K562 (cell line): ENCODE data around the gene SLMAP. TPM values are rescaled to one million over a fixed set of nuclear protein-coding genes. Genes with fewer than 3 reads are reported as not detected.

ENCODE experiments used
- ATF7 ChIP-seq: fragments of 450-650 bp; IDR thresholded peaks from 2 replicates; pipeline ENCODE4 v1.7.1; 2014; ENCODE audit warnings: mild to moderate bottlenecking, moderate library complexity
- BRD4 ChIP-seq: fragments of 200-600 bp; sonication (generic); IDR thresholded peaks from 2 replicates; pipeline ENCODE4 v1.6.1; 2017; ENCODE audit warnings: inconsistent platforms
- ELK1 ChIP-seq: sonication (generic); formaldehyde crosslinking; IDR thresholded peaks from 2 replicates; pipeline ENCODE4 v1.8.1; 2022; ENCODE audit warnings: missing genetic modification reagents
- JUND ChIP-seq, 2 experiments: IDR thresholded peaks; 2 replicates in 1 of 2; 3 replicates in 1 of 2; pipeline ENCODE4 v1.6.1; 2011; ENCODE audit warnings: borderline replicate concordance in 2 of 2, low read depth in 2 of 2, low read length in 2 of 2, improper control_type of control experiment in 1 of 2, missing biosample characterization in 1 of 2, missing genetic modification characterization in 1 of 2, missing genetic modification reagents in 1 of 2
- NFIX ChIP-seq: fragments of 250-450 bp; sonication (Bioruptor Pico); IDR thresholded peaks from 2 replicates; pipeline ENCODE4 v1.4.0; 2020; ENCODE audit warnings: low read depth, mild to moderate bottlenecking, moderate library complexity
- RBM14 ChIP-seq: fragments of 200-400 bp; formaldehyde crosslinking; IDR thresholded peaks from 2 replicates; pipeline ENCODE4 v1.6.1; 2018; ENCODE audit warnings: low read depth, mild to moderate bottlenecking, low read length, moderate library complexity, borderline replicate concordance; ENCODE audit not compliant: insufficient read depth
- SETDB1 ChIP-seq: IDR thresholded peaks from one replicate; pipeline ENCODE4 v1.6.1; 2012; ENCODE audit warnings: low read length, control low read depth, inconsistent platforms
- SREBF1 ChIP-seq: fragments of 150-350 bp; IDR thresholded peaks from 2 replicates; pipeline ENCODE4 v1.6.1; 2014; ENCODE audit warnings: antibody characterized with exemption, low read depth, low read length, borderline replicate concordance
- ZMIZ1 ChIP-seq, 2 experiments: fragments of 150-350 bp in 1 of 2; IDR thresholded peaks; 2 replicates each; pipeline ENCODE4 v1.6.1; 2012 to 2016; ENCODE audit warnings: low read depth in 2 of 2, low read length in 2 of 2, mild to moderate bottlenecking in 1 of 2, moderate library complexity in 1 of 2
- ZNF197 ChIP-seq: fragments of 200-800 bp; sonication (Bioruptor generic); IDR thresholded peaks from 2 replicates; pipeline ENCODE4 v1.6.1; 2016; ENCODE audit warnings: low read depth, missing genetic modification characterization, missing compliant biosample characterization
- ZNF436 ChIP-seq: fragments of 250-450, 450-650 bp; sonication (Bioruptor Pico); formaldehyde crosslinking; IDR thresholded peaks from 2 replicates; pipeline ENCODE4 v1.7.0; 2020; ENCODE audit warnings: mild to moderate bottlenecking
- polyA plus RNA-seq, 8 experiments: library from polyadenylated mRNA; depleted of rRNA in 4 of 8; stranded (reverse) in 5 of 8; unstranded in 3 of 8; fragments of >200 nt; fragmentation: Nextera tagmentation in 2 of 8; fragmentation: Illumina TruSeq in 1 of 8; extraction: Ambion mirVana in 2 of 8; extraction: Trizol in 1 of 8; gene quantifications; 2 replicates each; pipeline versions ENCODE4 v1.2.1 to v1.2.3, GENCODE V29; 2011 to 2014; ENCODE audit warnings: inconsistent platforms in 1 of 8, missing spikeins in 1 of 8
- total RNA-seq, 7 experiments: library from RNA; depleted of rRNA in 6 of 7; stranded (reverse); fragments of >200 nt in 6 of 7; fragmentation: Illumina TruSeq in 2 of 7; extraction: Trizol in 2 of 7; gene quantifications; 2 replicates each; pipeline versions ENCODE4 v1.2.1 to v1.2.3, GENCODE V29; 2011 to 2021; ENCODE audit warnings: low replicate concordance in 1 of 7
- TF ChIP-seq, protein P1 (sequence below): fragments of 200-600 bp; sonication (generic); IDR thresholded peaks from one replicate; pipeline ENCODE4 v1.6.1; 2012; ENCODE audit warnings: mild to moderate bottlenecking, low read depth, low read length, inconsistent platforms

Gene SLMAP
- total and polyA plus RNA-seq, 9 of the 15 experiments (the other 6 are each of a cell fraction or from before 2014, with no cell fraction given), result 12.1 to 50.7 (median 28.3) TPM

DNA sequence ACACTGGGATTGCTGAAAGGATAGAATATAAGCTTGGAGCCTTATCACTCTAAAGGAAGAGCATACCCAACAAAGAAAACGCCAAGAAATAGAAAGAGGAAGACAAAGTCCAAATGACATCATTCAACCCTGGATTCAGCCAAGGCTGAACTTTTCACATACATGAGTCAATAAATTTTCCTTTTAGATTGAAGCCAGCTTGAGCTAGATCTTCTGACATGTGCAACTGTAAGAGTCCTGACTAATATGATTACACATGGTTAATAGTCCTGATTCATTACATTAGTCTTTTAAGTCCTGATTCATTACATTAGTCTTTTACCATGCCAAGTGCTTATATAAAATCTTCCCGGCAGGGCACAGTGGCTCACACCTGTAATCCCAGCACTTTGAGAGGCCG is 49.6 kb upstream of the SLMAP start (continued):
- TF ChIP-seq, protein P1, sequence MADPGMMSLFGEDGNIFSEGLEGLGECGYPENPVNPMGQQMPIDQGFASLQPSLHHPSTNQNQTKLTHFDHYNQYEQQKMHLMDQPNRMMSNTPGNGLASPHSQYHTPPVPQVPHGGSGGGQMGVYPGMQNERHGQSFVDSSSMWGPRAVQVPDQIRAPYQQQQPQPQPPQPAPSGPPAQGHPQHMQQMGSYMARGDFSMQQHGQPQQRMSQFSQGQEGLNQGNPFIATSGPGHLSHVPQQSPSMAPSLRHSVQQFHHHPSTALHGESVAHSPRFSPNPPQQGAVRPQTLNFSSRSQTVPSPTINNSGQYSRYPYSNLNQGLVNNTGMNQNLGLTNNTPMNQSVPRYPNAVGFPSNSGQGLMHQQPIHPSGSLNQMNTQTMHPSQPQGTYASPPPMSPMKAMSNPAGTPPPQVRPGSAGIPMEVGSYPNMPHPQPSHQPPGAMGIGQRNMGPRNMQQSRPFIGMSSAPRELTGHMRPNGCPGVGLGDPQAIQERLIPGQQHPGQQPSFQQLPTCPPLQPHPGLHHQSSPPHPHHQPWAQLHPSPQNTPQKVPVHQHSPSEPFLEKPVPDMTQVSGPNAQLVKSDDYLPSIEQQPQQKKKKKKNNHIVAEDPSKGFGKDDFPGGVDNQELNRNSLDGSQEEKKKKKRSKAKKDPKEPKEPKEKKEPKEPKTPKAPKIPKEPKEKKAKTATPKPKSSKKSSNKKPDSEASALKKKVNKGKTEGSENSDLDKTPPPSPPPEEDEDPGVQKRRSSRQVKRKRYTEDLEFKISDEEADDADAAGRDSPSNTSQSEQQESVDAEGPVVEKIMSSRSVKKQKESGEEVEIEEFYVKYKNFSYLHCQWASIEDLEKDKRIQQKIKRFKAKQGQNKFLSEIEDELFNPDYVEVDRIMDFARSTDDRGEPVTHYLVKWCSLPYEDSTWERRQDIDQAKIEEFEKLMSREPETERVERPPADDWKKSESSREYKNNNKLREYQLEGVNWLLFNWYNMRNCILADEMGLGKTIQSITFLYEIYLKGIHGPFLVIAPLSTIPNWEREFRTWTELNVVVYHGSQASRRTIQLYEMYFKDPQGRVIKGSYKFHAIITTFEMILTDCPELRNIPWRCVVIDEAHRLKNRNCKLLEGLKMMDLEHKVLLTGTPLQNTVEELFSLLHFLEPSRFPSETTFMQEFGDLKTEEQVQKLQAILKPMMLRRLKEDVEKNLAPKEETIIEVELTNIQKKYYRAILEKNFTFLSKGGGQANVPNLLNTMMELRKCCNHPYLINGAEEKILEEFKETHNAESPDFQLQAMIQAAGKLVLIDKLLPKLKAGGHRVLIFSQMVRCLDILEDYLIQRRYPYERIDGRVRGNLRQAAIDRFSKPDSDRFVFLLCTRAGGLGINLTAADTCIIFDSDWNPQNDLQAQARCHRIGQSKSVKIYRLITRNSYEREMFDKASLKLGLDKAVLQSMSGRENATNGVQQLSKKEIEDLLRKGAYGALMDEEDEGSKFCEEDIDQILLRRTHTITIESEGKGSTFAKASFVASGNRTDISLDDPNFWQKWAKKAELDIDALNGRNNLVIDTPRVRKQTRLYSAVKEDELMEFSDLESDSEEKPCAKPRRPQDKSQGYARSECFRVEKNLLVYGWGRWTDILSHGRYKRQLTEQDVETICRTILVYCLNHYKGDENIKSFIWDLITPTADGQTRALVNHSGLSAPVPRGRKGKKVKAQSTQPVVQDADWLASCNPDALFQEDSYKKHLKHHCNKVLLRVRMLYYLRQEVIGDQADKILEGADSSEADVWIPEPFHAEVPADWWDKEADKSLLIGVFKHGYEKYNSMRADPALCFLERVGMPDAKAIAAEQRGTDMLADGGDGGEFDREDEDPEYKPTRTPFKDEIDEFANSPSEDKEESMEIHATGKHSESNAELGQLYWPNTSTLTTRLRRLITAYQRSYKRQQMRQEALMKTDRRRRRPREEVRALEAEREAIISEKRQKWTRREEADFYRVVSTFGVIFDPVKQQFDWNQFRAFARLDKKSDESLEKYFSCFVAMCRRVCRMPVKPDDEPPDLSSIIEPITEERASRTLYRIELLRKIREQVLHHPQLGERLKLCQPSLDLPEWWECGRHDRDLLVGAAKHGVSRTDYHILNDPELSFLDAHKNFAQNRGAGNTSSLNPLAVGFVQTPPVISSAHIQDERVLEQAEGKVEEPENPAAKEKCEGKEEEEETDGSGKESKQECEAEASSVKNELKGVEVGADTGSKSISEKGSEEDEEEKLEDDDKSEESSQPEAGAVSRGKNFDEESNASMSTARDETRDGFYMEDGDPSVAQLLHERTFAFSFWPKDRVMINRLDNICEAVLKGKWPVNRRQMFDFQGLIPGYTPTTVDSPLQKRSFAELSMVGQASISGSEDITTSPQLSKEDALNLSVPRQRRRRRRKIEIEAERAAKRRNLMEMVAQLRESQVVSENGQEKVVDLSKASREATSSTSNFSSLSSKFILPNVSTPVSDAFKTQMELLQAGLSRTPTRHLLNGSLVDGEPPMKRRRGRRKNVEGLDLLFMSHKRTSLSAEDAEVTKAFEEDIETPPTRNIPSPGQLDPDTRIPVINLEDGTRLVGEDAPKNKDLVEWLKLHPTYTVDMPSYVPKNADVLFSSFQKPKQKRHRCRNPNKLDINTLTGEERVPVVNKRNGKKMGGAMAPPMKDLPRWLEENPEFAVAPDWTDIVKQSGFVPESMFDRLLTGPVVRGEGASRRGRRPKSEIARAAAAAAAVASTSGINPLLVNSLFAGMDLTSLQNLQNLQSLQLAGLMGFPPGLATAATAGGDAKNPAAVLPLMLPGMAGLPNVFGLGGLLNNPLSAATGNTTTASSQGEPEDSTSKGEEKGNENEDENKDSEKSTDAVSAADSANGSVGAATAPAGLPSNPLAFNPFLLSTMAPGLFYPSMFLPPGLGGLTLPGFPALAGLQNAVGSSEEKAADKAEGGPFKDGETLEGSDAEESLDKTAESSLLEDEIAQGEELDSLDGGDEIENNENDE, result no peak
- TF ChIP-seq SETDB1, result no peak
- TF ChIP-seq ZMIZ1 (IDR thresholded peaks at IDR 0.05; ENCODE audit: low read depth in 2 of 2, low read length in 2 of 2), result no peak
- no peak for TF ChIP-seq JUND (IDR thresholded peaks at IDR 0.05; ENCODE audit: borderline replicate concordance, low read depth, low read length)
- 0 out of 3 replicates have a peak, but pooled peaks have one; percentile 20 for TF ChIP-seq JUND (tag; IDR thresholded peaks at IDR 0.05; ENCODE audit: borderline replicate concordance, low read depth, low read length)
- TF ChIP-seq SREBF1, result no peak
- TF ChIP-seq RBM14, result no peak
- TF ChIP-seq ZNF436 (CRISPR knock-in tag), result no peak
- TF ChIP-seq BRD4, result no peak
- no peak for TF ChIP-seq ELK1 (CRISPR knock-in tag)
- no peak for TF ChIP-seq NFIX (CRISPR knock-in tag)
- no peak for TF ChIP-seq ZNF197 (CRISPR knock-in tag)
- peak; percentile 34; the same call in 1 of the 2 replicates for TF ChIP-seq ATF7
